GOT3 (cell line): ENCODE data around the gene FGB.
"Not testable (repeated sequence)": the region's sequence is repeated elsewhere in the genome, so short reads cannot be mapped to it uniquely, and the experiment has no call there.

ENCODE experiments used
- DNase-seq: peaks from one replicate; lab custom pipeline; 2025; ENCODE audit warnings: mixed read lengths; lab: John Stamatoyannopoulos, UW

FGB gene

DNA sequence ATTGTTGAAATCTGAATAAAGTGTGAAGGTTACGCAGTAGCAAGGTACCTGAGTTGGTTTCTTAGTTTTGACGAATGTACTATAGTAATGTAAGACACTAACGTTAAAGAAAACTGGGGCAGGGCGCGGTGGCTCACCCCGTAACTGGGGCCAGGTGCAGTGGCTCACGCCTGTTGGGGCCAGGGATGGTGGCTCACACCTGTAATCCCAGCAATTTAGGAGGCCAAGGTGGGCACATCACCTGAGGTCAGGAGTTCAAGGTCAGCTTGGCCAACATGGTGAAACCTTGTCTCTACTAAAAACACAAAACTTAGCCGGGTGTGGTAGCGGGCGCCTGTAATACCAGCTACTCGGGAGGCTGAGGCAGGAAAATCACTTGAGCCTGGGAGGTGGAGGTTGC is 34.5 kb downstream of the FGB start:
- DNase-seq = not testable (repeated sequence)

DNA sequence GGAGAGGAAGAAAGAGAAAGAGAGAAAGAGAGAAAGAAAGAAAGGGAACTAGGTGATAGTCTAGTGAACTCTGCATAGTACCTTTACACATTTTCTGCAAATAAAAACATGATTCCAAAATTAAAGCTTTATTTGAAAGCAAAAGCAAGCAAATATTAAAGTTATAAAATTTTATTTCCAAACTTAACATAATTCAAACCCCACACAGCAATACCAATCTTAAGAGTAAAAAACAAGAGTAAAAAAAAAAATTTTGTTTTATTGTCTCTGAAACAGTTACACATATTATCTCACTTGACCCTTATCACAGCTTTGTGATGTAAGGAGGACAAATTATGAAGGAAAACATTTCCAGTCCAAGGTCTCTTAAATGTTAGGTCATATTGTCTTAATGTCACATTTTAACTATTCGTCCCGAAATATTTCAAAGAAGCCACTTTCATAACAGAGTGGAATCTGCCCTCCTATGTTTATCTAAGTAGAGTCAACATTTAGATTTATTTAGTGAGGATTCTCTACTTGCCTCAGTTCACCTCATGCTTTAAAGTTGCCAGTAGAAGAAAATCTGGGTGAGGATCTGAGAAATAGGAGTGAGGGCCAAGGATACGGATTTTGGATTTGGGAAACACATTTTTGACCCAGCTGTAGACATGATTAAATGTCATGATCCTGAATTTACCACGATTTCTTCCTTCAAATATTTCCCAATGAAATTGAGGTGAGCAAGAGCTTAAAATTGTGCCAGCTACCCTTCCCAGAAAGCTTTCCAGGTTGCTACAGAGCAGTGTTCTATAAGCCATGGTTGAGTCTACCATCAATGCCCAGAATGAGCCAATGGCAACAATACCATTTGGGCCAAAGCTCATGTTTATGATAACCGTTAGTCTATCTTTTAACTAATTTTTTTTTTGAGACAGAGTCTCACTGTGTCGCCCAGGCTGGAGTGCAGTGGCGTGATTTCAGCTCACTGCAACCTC is 35.3 kb downstream of the FGB start:
- no peak for DNase-seq

DNA sequence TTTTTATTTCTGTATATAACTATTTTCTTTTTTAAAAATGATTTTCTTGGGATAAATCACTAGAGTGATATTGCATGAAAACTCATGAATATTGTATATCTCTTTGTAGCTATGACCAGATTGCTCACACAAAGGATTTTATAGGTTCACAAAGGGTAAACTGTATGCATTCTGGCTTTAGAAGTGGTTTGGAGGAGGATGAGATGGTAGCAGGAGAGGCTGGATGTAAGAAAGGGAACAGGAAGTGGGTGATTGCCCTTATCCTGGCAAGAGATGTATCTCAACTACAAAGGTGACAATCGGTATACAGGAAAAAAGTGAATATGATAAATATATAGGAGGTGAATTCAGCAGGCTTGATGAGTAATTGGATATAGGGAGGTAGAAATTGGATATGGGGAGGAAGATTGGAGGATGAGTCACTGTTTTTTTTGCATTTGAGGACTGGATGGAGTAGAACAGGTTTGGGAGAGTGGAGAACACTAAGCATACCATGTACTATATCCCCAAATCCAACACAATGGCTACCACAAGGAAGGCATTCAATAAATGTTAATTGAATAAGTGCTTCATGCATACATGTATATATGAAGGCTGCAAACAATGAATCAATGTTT is 39.7 kb downstream of the FGB start:
- DNase-seq = no peak

DNA sequence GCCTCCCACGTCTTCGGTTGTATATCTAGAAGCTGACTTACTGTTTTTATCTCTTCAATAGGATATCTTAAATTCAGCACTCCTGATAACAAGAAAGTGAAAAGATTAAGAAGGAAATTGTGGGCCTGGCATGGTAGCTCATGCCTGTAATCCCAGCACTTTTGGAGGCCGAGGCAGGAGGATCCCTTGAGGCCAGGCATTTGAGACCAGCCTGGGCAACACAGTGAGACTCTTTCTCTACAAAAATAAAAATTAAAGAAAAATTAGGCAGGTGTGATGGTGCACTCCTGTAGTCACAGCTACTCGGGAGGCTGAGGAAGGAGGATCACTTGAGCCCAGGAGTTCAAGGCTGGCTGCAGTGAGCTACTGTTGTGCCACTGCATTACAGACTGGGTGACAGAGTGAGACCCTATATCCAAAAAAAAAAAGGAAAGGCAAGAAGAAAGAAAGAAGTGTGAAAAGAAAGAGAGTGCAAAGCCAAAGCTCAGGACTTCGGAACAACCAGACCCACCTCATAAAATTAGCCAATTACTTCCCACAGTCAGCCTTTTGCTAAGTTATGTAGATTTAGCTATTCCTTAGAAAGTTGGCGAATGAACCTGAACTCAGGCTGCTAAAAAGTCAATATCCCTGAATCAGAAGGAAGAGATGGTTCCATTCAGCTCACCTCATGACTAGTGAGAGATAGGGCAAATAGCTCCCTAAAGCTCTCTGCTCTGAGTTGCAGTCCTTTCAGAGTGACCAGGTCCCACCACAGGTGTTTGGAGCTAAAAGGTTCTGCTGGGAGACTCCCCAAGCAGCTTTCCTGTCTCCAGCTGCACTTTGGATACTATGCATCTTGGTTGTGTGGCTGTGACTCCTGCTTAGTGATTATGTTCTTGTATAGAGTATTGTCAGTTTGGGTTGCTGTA is 40.5 kb downstream of the FGB start:
- DNase-seq = no peak

DNA sequence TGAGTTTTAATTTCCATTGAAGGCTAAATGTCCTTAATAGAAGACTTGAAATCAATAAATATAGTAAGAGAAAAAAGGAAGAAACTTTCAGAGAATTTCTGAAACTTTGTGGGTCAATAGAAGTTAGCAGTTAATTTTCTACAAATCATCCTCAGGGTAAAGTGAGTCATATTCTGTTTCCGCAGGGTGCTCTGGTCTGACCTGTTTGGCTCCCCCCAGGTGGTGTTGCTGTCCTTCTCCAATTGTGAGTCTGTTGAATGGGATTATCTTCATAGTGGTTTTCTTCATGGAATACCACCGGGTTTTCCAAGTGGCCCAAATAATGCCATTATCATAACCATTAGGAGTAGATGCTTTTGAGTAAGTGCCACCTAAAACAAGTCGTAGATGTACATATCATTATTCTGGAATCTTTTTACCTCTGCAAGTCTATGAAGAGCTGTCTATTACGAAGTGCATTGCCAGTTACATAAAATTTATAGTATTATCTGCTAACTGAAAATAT is 41.9 kb downstream of the FGB start:
- no peak for DNase-seq

DNA sequence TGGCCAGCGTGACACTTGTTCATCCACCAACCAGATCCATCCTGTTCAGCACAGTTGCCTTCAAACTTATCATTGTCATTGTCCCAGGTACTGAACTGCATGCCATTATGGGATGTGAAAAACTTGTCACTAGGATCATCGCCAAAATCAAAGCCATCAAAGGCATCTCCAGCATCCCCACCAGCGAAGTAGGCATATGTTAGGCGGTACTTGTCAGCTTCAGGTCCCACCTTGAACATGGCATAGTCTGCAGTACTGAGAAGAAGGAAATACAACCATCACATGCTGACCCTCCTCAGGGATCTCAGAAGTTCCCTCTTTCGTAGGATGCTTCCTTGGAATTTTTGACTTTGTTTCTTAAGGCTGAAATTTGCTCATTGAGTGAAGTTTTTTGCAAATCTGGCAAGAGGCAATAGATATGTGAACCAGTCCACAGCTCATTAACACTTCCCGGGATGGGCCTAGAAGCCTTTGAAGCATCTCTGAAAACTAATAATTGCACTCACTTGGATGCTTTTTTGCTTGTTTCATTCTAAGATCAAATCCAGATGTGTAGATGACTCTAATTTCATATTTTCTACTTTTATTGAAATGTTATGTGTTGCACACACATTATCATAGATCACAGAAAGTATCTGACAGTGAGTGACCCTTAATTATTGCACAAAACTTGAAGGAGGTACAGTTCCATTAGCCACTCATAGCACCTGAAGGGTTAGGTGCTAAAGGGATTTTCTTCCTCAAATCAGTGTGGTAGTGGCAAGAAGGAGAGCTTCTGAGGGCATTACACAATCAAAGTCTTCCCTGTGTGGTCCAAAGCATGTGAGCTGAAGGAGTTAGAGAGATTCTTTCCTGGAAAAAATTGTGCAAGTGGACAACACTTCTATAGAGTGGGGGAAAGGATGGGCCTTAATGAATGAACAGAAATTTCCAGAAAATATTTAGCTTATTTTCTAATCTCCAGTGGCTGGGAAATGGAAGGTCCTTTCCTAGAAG is 44.2 kb downstream of the FGB start:
- no peak for DNase-seq

DNA sequence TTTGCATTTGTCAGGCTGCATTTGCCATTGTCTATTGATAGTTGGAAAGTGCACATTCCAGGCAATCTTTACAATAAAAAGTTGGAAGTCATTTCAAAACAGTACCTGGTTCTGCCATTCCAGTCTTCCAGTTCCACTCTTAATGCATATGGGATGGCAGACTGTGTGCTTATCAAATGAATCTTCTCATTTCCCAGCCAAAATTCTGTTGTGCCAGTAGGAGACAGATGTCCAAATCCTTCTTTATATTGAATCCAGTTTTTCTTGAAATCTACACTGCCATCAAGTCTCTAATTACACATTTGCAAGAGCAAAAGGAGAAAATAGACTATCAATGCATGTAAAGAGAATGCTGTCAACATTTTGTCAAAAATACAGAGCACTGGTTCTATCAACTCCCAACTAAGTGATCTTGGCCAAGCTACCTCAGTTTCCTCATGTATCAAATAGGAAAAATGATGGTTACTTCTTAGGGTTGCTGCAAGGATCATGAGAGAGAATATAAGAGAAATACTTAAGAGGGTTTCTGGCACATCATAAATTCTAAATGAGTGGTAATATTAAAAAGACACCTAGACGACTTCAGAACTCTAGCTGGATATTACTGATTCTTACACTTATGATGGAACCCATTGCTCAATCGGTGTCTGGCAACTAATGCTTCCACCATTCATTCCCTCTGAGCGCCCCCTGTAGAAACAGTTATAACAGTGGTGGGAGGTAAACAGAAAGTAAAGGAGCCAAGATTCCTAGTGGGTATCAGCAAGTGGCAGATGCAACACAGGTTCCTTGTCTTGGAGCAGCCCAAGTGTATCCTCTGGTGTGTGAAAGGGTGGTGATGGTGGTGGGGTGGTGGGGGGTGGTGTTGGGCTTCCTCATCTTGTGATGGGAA is 45.8 kb downstream of the FGB start:
- DNase-seq = no peak

DNA sequence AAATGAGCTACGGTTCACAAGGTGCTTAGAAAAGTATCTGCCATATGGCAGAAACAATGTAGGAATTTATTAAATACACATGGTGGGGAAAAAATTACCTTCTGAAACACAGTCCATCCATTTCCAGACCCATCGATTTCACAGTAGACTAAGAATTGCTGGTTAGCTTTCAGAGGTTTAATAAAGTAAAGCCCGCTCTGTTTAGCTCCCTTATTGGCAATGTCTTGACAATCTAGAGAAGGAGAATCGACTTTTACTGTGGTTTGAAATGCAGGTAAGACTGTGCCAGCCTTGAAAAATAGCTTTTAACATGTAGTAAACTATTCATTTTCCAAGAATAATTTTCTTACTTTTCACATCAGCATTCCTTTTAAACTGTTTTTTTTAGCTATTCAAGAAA is 46.7 kb downstream of the FGB start:
- no peak for DNase-seq

DNA sequence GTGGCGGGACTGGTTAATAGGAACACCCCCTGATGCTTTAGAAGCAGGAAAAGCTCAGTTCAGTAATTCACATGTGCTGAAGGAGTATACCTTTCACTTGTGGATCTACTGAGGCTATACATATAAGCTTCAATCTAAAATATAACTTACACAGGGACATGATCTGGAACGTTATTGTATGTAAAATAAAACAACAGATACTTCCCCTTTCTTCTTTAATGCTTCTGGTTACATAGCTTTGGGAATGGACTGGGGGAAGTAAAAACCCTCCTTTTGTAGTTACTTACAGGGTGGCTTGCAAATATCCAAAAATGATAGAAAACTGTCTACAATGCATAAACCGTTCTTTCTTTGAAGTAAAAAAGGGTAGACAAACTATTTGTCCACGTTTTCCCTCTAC is 47.8 kb downstream of the FGB start:
- DNase-seq = no peak

DNA sequence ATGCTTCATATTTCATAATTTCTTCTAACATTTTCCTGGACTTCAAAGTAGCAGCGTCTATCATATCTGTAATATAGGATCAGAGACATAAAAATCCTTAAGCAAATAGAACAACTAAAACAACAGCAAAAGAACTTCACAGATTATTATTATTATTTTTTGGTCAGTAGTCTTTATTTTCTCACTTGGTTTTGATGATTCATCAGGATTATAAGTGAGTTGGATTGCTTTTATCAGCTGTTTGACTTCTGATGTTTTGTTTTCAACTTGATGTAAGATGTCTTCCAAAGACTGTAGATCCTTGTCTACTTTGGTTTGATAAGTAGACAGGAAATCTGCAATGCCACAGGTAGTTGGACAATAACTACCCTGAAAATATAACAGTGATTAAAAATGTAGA is 49.0 kb downstream of the FGB start:
- DNase-seq = no peak

DNA sequence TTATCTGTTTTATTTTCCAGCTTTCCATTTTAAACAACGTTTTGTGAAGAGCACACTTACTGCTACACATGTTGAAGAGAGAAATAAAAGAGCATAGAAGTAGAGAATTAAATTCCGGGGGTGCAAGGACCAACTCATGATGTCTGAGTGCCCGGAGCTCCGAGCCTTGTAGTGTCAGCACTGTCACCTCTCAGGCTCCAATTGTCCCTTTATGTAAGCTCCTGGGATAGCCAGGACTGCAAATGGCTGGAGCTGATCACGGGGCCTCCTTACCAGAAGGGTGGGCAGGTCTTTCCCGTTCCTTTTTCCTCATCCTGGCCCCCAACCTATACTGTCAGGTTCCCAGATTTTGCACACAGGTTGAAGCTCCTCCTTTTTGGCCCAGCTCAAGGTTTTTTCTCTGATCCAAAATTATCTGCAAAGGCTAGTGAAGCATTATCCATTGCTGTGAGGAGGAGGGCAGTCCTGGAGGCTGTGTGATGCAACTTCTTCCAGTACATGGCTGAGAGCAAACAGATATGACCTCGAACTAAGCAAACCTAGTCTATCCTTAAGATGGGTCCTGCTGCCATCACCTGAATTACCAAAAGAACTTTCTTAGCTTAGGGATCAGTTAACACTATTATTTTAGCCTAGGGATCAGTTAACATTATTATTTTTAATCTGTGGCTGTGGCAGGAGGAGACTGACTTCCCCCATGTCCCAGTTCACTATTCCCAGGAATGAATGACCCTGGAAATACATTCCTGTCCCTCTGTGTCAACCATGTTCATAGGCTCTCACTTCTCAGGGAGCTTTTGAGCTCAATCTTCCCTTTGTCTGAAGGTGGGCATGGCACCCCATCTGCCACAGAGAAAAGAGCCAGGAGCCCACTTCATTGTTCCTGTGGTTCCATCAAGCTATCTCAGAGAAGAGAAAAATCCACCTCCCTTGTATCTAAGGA is 49.9 kb downstream of the FGB start, which contains the start of gene FGG:
Gene FGG (minus strand): TSS at position 185 of the 943 bp plus-strand sequence. CDS start 47 bp downstream, at position 138.
- DNase-seq = no peak

DNA sequence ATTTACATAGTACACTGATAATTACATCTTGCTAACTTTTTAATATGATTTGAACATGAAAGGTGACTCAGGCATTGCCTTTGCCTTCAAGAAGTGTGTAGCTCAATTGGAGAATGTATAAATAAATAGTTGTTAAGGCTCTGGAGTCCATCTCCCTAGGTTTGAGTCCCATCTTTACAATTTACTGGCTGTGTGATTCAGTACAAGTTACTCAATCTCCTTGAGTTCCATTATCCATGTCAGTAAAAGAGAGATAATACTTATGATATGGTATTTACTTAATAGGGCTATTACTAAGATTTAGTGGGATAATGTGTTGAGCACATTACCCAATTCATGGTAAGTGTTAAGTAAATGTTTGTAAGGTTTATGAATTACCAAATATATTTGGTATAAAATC is 51.5 kb downstream of the FGB start:
- DNase-seq = no peak

DNA sequence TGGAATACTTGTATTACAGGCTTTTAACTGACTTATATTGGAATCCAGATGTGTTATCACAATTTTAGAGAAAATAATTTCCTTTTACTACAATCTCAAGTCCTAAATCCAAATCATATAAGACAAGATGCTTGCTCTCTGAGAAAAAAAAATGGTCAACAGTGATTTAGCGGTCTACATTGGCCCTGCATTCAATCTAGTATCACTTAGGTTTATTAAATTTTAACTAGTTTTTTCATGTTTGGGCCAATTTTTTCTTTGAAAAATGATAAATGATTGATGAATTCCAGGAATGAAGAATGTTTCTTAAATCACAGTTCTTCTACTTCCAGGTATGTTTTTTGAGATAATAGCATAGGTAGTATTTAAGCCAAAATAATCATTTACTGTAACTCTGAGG is 52.4 kb downstream of the FGB start:
- no peak for DNase-seq

DNA sequence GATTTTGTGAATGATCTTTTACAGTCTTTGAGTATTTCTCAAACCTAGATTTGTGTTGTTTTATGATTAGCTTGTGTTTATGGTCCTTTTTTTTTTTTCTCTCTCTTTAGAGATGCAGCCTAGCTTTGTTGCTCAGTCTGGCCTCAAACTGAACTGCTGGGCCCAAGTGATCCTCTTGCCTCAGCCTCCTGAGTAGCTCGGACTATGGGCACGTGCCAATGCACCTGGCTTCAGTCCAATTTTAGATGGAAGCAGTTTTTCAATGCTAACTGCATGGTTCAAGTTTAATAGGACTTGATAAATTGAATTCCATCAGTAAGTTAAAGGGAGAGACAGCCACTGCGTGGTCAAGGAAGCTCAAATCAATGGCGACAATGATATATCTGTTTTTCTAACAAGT is 53.5 kb downstream of the FGB start:
- no peak for DNase-seq

DNA sequence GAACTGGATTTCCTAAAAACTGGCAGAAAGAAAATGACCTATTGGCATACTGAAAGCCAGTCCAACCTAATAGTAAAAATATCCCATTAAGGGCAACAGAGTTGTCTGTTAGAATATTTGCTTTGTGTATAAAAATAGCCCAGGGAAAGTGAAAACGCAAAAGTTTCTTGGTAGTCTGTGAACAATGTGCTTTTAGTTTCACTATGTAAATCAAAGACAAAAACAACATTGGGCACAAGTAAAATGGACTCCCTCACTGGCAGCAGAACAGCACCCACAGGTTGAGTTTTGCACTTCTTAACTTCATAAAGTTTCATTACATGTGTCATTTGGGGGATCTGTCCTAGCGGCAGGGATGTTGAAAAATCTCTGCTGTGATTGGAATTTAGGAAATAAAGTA is 53.9 kb downstream of the FGB start:
- no peak for DNase-seq

DNA sequence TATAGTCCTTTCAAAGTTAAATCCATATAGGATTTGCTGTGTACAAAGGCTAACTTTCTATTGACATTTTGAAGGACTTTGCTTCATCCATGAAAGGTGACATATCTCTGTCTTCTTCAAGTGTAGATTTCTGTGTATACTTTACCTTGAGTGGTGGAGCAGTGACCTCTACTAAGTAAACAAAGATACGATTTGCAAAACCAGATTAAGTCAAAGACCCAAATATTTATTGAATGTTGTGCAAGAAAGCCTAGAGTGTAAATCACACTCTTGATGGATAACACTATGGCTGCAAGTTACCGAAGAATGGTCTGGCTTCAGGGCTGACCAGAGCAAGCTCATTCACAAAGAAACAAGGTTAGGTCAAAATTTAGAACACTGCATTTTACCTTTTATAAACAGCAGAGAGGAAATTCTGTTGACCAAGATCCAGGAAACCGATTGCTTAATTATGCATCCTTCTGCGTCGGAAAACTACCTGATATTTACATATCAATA is 55.1 kb downstream of the FGB start:
- DNase-seq = no peak

DNA sequence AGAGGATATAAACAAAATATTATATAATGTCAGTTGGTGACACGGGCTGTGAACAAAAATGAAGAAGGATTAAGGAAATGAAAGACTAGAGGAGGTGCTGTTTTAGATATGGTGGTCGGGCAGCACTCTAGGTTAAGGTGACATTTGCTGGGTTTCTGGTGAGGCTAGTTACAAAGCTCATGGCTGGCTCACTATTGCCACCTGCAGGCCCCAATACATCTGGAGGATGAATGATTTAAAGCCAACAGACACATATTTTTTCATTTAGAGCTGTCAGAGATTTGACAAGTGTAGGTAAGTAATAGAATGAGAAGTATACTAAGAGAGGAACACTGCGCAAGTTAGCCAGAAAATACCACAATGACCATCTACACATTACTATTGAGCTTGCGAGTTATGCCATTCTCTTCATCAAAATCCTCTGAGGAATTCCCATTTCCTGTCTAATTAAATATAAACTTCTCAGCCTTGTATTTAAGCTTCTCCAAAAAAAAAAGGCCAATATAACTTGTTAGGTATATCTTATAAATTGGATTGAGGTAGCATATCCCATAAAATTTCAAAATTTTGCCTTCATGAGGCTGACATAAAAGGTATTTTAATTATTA is 56.0 kb downstream of the FGB start:
- DNase-seq = no peak

DNA sequence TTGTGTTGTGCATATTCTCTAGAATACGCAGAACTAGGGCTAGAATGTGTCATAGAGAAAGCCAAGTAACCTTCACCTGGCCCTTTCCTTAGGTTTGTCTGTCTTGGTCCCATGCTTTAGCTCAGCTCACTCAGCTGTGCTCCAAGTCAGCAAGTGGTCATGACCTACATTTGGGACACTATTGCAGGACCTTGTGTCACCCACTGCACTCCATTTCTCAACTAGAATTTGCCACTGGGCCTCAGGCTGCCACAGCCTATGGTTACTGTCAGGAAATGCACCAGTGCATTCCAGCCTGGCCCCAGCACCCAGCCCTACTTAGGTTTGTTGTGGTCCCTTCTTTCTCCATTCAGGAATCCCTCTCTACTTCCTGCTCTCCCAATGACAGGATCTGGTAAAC is 57.3 kb downstream of the FGB start:
- no peak for DNase-seq
